NCI-H146 (cell line): ENCODE results near the gene AFM.

Source experiments
- DNase-seq: peaks from one replicate; lab custom pipeline; 2025; lab: John Stamatoyannopoulos, UW

Gene AFM

DNA sequence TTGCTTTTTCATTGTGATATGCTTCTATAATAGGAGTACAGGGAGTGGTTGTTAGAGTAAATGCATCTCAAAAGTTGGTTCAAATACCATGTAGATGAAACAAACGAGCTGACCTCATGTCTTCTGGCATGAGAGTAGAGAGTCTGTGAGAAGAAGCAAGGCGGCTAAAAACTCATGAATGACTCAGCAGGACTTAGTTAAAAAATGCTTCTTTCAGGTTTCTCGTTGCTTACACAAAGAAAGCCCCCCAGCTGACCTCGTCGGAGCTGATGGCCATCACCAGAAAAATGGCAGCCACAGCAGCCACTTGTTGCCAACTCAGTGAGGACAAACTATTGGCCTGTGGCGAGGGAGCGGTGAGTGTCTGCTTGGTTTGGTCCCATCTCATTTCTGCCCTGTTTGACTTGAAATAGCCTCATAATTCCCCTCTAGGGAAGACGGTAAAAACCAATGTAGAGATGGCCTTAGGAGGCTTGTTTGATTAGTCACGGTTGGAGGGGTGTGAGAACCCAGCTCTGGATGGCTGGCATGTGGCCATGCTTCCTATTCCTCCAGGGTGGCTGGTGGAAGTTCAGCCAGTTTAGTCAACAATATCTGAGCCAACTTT lies 31.0 kb upstream of the AFM start:
- DNase-seq, result peak; percentile 95

DNA sequence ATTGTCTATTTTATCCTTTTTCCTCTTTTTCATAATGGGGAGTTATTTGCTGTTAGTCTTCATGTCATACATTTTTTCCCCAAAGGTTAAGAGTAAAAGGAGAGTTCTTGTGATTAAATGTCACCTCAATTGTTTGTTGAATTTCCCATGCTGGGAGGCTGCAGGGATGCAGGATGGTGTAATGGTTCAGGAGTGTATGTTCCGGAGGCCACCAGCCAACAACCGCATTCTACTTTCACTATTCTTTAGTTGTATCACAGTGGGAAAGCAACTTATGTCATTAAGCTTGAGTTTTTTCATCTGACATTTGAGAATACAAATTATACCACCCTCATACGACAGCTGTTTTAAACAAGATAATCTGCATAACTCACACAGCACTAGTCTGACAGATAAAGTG lies 30.1 kb upstream of the AFM start:
- peak; percentile 97 for DNase-seq

DNA sequence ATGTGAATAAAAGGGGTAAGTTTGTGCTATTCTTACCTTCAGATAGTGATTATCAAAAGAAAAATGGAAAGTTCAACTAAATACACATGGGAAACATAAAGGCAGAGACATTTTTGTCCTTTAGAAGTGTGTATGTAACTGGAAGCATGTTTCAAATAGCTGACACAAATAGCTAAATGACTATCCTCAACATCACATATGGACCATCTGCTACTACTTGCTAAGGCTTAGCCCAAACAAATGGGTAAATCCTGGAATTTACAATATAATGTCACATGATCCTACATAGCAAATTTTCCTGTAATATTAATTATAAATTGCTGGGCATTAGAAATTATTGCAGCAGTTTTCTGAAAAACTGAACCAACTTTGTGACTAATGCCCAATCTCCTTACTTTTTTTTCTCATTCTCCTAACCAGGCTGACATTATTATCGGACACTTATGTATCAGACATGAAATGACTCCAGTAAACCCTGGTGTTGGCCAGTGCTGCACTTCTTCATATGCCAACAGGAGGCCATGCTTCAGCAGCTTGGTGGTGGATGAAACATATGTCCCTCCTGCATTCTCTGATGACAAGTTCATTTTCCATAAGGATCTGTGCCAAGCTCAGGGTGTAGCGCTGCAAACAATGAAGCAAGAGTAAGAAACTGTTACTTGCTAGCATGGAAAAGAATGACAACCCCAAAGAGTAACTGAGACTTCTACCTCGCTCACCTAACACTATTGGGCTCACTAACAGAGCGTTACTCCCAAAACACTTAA lies 29.4 kb upstream of the AFM start:
- DNase-seq, result no peak

DNA sequence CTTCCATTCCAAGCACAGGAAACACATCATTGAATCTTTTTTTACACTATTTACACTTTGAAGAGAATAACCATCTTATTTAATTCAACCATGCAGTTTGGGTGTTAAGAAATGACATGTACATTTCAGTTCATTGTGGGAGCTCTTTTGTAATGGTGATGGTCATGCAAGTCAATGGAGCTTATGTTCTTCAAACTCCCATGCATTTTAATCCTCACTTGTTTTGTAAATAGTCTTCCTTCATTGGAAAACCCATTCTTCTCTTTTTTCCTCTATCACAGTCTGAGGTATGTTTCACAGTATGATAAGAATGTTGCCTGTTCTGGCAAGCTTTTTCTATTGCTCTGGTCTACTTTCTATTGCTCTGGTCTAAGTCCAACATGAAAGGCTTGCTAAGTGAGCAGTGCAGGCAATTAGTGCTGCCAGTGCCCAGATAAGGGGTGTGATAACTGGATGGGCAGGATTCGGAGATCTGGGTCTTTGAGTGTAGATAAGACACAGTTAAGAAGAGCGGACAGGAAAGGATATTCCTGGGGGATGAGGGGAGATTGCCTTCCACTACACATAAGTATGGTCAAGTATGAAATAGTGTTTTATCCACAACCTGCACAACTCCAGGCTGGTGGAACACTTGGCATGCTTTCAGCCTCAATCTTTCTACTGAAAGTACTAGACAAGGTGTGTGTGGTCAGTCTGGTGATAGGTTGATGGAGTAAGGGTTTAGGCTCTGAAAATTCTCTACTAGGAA lies 28.4 kb upstream of the AFM start:
- DNase-seq, result peak; percentile 34

DNA sequence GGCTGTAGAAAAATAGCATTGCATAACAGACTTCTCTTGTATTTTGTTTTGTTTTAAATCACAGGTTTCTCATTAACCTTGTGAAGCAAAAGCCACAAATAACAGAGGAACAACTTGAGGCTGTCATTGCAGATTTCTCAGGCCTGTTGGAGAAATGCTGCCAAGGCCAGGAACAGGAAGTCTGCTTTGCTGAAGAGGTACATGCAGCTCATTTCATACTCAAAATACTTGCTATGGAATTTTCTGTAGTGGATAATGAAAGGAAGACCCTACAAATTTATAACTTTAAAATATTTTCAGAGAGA lies 27.9 kb upstream of the AFM start:
- DNase-seq, result no peak

DNA sequence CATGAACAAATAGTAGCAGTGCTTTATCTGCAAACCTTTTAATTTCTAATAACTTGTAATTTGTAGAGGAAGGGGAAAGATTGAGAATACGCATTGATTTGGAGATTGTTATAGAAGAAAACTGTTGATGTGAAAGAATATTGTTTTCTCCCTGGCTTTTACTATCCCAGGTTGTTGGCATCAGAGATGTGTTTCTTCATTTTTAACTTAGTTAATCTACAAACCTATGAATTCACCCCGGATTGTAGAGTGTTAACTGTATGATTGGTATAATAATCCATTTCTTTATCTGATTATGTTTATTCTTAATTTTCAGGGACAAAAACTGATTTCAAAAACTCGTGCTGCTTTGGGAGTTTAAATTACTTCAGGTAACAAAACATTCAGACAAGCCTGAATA lies 26.6 kb upstream of the AFM start:
- DNase-seq, result no peak

DNA sequence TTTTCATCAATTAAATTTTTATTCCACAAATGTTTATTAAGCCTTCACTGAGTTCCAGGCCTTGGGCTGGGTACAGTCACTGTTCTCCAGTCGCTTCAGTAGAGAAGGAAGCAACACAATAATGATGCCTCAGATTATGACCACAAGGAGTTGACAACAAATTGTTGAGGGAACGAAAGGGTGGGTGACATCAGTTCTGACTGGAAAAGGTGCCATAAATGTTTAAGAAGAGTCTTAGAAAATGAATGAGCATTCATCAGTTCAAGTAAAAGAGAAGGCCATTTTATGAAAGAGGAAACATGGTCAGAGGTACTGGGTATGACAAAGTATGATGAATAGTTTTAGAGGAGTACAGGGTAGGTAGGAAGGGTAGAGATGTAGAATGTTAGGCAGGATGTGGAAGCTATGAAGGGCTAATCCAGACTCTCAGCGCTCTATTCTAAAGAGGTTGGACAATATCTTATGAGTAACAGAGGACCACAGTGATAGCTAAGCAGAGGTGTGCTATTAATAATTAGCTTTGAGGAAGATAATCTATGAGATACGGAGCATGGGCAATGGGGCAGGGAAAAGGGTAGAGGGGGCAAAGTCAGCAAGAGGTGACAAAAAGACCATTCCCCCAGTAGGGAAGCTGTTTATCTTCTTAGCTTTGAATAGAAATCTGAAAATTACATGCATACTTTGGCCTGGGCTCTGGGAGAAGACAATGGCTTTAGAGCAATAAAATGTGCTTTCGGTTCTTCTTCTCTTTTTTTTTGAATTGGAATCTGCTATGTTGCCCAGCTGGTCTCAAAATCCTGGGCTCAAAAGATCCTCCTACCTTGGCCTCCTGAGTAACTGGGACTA lies 25.1 kb upstream of the AFM start:
- no peak for DNase-seq

DNA sequence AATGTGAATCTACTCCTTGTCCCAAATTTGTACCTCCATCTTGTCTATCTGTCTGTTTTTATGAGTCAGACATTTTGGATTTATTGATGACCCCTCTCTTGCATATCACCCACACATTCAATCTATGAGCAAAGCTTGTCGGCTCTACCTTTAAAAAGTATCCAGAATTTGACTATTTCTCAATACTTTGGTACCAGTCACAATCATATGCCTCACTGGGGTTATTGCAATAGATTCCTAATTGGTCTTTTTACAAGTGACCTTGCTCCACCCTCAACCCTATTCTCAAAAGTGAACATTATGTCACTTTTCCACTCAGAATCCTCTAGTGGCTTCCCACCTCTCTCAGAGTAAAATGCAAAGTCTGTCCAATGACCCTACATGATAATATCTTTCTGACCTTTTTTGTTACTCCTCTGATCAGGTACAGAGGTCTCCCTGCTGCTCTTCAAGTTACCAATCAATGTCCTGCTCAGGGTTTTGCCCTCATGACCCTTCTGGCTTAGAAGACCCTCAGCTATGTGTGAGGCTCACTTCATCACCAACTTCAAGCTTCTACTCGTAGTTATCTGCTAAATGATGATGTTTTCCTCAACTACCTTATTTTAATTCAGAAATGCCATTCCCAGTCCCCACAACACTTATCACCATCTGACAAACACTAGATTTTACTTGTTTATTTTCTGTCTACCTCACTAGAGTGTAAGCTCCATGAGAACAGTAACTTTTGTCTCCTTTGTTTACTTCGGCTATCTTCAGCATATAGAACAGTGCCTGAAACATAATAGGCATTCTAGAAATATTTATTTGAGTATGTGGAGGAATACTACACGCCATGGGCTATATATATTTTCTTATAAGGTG lies 23.1 kb upstream of the AFM start:
- DNase-seq, result no peak

DNA sequence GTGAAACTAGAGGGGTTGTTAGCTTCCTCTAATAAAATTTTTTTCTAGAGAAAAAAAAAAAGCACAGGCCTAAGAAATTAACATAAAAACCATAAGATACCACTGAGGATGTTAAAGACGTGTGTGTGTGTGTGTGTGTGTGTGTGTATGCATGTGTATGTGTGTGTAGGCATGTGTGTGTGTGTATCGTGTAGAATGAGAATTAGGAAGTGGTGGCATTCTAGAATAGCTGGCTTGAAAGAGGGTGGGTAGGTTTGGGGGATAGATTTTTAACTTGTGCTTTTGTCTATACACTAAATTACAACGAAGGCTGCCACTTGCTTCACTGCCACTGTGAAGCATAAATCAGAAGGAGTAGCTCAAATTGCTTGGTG lies 22.5 kb upstream of the AFM start:
- DNase-seq, result no peak

DNA sequence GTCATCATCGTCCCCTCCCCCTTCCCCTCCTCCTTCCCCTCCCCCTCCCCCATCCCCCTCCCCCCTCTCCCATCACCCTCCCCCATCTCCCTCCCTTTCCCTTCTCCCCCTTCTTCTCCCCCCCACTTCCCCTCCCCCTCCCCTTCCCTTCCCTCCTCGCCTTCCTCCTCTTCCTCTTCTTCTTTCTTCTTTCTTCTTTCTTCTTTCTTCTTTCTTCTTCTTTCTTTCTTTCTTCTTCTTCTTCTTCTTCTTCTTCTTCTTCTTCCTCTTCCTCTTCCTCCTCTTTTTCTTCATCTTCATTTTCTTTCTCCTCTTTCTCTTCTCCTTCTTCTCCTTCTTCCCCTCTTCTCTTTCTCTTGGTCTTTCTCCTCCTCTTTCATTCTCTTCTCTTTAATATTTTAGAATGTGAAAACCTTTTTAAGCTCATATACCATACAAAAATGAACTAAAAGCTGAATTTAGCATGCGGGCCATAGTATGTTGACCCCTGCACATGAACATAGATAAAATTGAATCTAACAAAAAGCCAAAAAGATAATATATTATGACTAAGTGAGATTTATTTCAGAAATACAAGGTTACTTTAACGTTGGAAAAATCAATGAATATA lies 20.5 kb upstream of the AFM start:
- no peak for DNase-seq

DNA sequence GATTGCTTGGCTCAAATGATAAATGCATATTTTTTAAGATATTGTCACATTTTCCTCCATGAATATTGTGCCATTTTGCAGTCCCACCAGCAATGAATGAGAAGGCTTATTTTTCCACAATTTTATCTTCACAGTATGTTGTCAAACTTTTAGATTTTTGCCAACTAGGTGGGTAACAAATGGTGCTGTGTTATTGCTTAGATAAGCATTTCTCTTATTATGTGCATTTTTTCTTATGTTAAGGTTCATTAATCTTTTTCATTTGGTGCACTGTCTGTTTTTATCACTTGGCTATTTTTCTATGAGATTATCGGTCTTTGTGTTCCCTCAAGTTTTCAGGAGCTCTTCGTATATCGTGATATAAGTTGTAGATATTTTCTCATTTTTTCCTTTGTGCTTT lies 13.4 kb upstream of the AFM start:
- no peak for DNase-seq

DNA sequence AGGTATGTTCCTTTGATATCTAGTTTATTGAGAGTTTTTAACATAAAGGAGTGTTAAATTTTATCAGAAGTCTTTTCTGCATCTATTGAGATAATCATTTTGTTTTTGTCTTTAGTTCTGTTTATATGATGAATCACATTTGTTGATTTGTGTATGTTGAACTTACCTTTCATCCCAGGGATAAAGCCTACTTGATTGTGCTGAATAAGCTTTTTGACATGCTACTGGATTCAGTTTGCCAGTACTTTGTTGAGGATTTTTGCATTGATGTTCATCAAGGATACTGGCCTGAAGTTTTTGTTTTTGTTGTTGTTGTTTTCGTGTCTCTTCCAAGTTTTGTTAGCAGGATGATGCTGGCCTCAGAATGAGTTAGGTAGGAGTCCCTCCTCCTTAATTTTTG lies 10.8 kb upstream of the AFM start:
- DNase-seq, result no peak

DNA sequence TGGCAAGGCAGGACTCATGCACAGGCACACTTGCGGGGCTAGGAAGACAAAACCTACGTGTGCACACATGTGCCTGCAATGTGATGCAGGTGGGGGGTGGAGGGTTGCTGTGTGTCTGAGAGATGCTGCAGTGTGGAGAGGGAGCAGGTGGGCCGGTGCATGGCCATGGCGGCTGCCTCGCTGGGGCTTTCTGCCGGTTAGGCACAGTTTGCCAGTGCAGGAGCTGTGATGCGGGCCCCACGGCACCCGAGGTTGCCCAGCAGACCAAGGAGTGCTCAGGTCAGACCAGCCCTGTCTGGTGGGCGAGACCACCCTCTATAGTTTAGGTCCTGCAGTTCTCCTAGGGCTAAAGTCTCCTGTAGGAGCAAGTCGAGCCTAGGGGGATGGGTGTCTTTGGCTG lies 4.4 kb upstream of the AFM start:
- no peak for DNase-seq

DNA sequence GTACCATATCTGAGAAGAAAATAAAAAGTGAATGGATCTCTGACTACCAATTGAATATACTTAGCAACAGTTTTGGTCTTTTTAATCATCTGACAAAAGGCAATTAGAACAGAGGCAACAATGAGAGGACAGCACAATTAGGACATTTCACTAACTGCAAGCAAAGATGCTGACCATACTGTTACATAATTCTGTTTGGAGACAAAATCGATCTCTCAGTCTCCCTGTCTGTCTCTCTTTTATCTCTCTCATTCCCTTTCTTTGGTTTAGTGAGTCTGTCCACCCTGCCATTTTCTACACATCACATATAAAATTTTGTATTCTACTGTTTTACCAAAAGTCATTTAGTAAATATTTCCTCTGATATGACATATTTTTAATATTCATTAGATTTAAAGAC lies 2.2 kb upstream of the AFM start:
- peak; percentile 3 for DNase-seq

DNA sequence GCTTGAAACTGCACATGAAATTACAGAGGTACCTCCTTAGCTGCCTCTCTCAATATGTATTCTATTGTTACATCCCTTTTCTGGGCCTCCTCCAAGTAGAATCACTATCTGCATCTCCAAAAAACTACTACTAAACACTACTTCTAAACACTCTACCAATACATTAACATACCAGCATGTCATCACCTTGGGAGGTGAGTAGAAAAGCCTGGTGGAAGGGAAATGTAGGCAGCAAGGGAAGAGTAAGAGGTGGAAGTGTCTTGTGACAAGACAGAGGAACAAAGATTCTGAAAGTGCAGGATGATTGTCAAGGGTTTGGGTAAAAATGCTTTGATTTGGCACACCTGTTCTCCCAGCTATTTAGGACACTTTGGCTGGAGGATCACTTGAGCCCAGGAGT lies 3.5 kb downstream of the AFM start:
- DNase-seq, result no peak

DNA sequence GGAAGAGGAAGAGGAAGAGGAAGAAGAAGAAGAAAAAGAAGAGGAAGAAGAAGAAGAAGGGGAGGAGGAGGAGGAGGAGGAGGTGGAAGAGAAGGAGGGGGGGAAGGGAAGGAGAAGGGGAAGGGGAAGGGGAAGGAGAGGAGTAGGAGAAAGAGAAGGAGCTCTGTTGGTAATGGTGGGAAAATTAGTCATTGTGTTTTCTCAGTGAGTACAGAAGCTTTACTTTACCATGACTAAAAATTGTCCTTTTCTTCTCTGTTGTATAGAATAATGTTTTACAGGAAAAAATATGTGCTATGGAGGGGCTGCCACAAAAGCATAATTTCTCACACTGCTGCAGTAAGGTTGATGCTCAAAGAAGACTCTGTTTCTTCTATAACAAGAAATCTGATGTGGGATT lies 4.1 kb downstream of the AFM start:
- DNase-seq, result no peak

DNA sequence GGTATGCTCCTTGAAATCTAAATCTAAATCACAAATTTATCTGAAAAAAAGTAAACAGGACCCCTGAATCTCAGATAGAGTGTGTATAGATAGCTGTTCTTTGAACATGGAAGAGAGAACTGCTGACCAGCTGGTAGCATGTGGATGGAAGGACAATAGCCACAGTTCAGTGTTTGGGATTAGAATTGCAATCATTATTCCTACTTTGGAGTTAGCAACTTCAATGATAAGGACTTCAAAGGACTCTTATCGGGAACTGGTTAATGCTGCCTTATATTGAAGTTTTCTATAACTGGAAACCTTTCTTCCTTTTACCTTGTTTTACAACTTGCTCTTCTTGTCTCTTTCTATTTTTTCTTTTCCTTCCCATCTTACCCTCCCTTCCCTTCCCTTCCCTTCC lies 5.0 kb downstream of the AFM start:
- DNase-seq, result peak; percentile 22

DNA sequence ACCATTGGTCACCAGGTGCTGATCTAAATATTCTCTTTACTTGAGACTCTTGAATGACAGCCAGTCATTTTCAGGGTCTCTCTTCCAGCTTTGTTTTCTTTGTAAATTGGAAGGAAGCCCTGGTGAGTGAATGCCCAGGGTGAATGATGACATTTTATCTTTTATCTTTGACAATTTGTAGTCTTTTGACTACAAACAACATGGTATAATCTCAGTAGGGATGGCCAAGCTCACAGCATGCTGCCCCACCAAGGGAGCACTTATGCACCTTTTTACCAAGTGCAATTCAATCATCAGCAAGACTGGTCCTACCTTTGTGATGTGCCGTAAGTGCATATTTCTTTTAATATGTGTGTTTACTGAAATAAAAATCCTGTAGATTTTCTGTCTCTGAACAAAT lies 5.7 kb downstream of the AFM start:
- DNase-seq, result peak; percentile 90

DNA sequence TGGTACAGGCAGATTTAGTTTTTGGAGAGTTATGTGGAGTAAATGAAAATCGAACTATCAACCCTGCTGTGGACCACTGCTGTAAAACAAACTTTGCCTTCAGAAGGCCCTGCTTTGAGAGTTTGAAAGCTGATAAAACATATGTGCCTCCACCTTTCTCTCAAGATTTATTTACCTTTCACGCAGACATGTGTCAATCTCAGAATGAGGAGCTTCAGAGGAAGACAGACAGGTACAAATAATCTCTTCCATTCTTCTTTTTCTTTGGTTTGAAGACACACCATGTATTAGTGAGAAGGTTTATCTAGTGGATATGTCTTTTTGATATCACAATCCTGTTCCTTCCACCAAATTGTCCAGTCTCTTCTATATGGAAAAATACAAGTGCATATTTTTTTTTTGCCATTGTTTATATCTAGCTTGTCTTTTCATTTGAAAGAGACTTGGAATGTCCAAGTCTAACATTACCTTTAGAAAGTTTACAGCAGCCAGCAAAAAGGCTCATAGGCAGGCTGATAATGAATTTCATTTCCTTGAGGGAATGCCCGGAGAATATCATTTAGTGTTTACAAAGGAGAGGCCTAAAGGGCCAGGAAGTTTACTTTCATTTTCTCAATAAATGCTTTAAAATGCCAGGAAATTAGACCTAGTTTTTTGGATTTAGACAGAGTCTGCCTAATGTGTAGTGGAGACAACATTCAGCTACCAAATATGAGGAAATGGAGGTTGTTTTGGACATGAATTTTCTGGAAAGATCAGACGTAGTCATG lies 18.6 kb downstream of the AFM start:
- DNase-seq, result no peak

DNA sequence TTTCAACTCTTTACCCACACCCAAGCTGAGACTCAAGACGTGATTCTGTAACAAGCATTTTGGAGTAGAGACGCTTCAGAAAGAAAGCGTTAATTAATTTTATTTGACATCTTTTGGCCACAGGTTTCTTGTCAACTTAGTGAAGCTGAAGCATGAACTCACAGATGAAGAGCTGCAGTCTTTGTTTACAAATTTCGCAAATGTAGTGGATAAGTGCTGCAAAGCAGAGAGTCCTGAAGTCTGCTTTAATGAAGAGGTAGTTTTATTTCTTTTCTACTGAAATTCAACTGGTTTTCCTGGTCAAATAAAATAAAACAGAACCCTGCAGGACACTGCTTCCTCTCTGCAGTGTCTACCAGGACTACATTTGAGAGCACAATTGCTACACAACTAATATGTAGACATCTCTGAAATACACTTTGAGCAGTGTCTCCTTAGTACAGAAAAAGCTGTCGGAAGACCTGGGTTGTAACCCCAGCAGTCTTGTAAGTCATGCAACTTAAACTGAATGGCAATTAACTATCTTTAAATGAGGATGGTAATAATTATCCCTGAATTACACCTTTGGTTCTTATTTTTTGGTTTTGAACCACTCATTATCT lies 20.2 kb downstream of the AFM start:
- no peak for DNase-seq
